RCC 7860 (cell line): ENCODE measurements around the gene RGS18.
A peak's percentile ranks its signal among the peaks of the same experiment; 100 is the strongest.
"Not testable (repeated sequence)": the region's sequence is repeated elsewhere in the genome, so short reads cannot be mapped to it uniquely, and the experiment has no call there.

Experiments
- DNase-seq: peaks from one replicate; pipeline ENCODE4 v3.0.0-alpha.2; 2015; ENCODE audit warnings: low spot score
- FAIRE-seq: peaks from 2 replicates; lab custom pipeline; 2012; peaks lifted over from hg19 to GRCh38; lab: Jason Lieb, UNC

RGS18 gene

GRCh38 chr1:192158181-192158580, at the start of gene RGS18:
Gene RGS18 (plus strand): TSS chr1:192158462. CDS start chr1:192158638, 176 bp downstream.
- DNase-seq (no peak), FAIRE-seq (no peak)

DNA sequence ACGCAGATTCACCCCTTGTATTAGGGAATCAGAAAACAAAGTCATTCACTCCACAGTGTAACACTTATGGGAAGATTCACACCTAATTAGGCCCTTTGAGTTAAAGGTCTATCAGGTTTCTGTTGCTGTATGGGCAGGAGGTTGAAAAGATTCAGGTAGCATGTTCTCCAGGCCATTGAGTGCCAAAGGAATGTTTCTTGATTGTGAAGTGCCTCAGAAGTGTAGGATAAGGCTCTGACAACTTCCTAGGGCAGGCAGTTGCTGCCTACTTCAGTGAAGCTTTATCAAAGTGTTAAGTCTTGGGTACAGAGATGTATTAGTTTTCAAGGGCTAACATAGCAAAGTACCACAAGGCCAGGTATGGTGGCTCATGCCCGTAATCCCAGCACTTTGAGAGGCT, 48.7 kb upstream of the RGS18 start:
- DNase-seq (no peak), FAIRE-seq (no peak)

- FAIRE-seq (no peak), DNase-seq (no peak)
Observed at GRCh38 chr1:192115000-192115399, 43.3 kb upstream of the RGS18 start.

DNA sequence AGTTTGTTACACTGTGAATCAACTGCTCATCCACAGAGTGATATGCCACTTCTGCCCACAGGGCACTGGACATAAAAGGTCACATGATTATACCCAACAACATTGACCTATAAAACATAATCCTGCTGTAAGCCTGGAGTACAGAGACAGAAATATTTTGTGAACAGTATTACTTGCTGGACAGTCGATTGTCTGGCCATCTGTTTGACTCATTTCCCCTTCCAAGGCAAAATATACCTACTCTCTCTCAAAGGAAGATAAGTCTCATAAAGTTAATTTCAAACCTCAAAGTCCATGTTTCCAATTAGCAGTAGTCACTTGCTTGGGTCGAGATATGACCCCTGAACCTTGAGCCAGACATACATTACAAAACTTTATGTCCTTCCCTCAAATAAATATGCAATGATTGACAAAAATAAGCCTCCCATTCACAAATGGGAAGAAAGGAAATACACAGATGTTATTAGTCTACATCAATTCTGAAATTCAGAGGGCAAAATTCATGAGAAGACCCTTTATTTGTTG, 39.3 kb upstream of the RGS18 start:
- DNase-seq (no peak), FAIRE-seq (no peak)

- DNase-seq (no peak), FAIRE-seq (no peak)
Observed at GRCh38 chr1:192119701-192120100, 38.6 kb upstream of the RGS18 start.

- no peak for FAIRE-seq
Observed at GRCh38 chr1:192122668-192123067, 35.6 kb upstream of the RGS18 start.

DNA sequence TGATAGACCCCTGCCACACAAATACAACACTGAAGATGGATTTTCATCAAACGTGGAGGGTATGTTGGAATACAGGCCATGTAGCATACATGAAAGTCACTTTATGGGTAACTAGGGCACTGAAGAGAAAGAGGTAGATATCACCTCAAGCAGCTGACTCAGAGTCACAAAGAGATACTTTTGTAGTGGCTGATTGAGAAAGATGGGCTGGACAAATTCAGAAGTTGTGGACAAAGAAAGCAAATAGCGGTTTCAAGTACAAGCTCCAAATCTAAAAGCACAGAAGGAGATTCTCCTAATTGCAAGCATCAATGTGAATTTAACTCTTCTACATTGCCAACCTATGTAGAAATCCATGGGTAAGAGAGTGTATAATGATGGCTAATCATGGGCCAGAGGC, 35.0 kb upstream of the RGS18 start:
- FAIRE-seq (no peak), DNase-seq (no peak)

More at GRCh38 chr1:192122668-192123067, 35.6 kb upstream of the RGS18 start:
- no peak for DNase-seq

- DNase-seq (no peak), FAIRE-seq (no peak)
Observed at GRCh38 chr1:192126030-192126619, 32.1 kb upstream of the RGS18 start.

DNA sequence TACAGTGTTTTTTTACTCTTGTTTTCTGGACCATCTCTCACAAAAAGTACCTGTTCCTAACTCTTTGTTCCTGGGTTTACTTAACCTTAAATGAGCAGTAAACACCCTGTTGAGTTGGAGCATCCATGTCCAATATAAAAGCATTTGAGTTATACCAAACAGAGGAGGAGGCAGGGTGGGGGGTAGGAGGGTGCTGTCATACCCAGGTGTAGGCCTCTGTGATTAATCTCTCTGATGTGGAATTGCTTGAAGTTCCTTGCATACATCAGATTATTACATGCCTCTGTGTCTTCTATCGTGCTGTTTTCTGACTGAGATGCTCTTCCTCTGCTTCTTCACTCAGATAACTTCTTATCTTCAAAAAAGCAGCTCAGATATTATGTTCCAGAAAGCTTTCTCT, 28.1 kb upstream of the RGS18 start:
- DNase-seq (no peak), FAIRE-seq (no peak)

DNA sequence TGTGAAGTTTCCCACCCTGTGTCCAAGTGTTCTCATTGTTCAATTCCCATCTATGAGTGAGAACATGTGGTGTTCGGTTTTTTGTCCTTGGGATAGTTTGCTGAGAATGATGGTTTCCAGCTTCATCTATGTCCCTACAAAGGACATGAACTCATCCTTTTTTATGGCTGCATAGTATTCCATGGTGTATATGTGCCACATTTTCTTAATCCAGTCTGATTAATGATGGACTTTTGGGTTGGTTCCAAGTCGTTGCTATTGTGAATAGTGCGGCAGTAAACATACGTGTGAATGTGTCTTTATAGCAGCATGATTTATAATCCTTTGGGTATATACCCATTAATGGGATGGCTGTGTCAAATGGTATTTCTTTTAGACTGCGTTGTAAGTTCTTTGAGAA, 27.4 kb upstream of the RGS18 start:
- DNase-seq, FAIRE-seq: not testable (repeated sequence)

DNA sequence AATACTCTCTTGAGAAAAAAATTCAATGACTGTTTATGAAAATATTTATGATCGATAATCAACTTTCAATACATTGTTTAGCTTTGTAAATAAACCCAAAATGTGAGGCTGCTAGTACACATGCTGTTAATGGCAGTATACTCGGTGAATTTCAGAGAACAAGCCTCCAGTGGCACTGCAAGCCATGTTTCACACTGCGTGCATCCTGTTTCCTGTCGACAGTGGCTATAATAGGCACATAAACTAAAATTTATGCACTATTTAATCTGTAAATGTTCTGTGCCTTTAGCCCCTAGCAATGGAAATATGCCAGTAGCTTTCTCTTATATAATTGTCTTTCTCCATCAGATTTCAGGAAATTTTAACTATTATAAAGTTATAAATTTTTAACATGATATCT, 26.3 kb upstream of the RGS18 start:
- no peak for DNase-seq
- FAIRE-seq: no peak

DNA sequence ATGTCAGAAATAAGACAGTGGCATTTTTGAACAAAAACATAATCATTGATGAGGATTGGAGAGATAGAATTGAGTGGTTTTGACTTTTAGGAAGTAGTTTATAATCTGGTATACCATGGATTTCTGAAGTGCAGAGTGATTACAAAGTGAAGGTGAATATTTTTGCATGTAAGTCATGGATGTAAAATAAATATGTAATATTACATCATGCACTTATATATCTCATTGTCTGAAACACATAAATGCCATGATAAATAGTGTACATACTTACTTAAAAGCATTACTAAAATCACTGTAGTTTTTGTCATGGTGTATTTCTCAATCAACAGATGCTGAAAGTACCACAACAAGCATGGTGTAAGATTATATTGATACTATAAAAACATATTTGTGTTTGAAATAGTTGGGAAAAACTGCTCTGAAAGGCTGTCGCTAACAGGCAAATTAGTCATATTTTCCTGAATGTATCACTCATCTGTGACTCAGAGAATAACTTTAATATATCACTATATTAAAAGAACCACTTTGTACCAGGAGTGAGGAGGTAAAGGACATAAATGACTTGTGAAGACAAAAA, 24.8 kb upstream of the RGS18 start:
- DNase-seq: peak; percentile 33
- FAIRE-seq: peak; percentile 59

- no peak for DNase-seq
- no peak for FAIRE-seq
Observed at GRCh38 chr1:192140382-192140781, 17.9 kb upstream of the RGS18 start.

- FAIRE-seq: no peak
Observed at GRCh38 chr1:192147221-192147620, 11.0 kb upstream of the RGS18 start.

DNA sequence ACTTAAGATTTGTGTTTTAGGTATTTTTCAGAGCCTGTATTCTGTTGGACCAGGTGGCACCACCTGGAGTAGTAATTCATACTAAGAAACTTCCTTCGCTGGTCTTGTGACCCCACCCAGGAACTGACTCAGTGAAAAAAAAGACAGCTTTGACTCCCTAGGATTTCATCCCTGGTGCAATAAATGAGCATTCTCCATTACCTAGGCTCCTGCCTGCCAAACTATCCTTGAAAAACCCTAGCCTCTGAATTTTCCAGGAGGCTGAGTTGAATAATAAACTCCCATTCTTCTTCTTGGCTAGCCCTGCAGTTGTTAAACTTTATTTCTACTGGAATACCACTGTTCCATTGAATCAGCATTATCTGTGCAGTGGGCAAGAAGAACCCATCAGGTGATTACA, 10.6 kb upstream of the RGS18 start:
- FAIRE-seq: no peak
- no peak for DNase-seq

More at GRCh38 chr1:192147221-192147620, 11.0 kb upstream of the RGS18 start:
- no peak for DNase-seq

GRCh38 chr1:192151176-192151575, 7.1 kb upstream of the RGS18 start:
- no peak for FAIRE-seq

GRCh38 chr1:192153276-192153675, 5.0 kb upstream of the RGS18 start:
- peak; percentile 74 for DNase-seq
- peak; percentile 82 for FAIRE-seq

More at GRCh38 chr1:192151176-192151575, 7.1 kb upstream of the RGS18 start:
- DNase-seq: no peak

DNA sequence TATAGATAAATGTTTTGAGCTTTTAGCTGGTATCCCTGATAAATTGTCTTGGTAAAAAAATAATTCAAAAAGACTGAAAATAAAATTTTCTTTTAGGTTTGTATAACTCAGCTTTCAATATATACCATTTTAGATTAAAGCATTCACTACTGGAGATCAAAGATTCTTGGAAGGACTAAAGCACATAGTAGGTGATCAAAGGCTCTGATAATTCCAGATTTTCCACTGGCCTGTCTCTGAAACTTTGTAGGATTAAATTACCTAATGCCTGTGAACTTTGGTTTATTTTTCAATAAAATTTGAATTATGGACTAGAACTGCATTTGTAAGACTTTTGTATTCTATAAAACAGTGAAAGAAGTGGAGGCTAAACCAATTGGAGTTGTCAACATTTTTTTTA, 1.2 kb upstream of the RGS18 start:
- FAIRE-seq: no peak
- DNase-seq: no peak

- DNase-seq (no peak), FAIRE-seq (no peak)
Observed at GRCh38 chr1:192159014-192159413, 752 bp downstream of the RGS18 start.

- DNase-seq: no peak
- peak; percentile 34 for FAIRE-seq
Observed at GRCh38 chr1:192159781-192160180, 1.5 kb downstream of the RGS18 start.

DNA sequence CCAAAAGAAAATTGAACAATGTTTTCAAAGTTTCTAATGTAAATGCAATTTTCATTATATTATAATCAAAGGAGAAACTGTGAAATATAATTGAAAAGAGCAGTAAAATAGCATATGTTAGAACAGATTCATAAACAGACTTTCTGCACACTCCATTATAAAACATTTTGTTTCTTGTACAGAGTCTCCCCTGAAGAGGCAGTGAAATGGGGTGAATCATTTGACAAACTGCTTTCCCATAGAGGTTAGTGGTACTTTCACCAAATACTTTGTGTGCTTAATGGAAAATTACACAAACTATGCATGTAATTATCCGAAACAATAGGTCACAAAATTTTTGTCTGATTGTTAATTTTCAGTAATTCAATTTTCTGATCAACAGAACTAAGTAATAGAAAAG, 1.9 kb downstream of the RGS18 start:
- no peak for DNase-seq
- FAIRE-seq: no peak

GRCh38 chr1:192161976-192162375, 3.7 kb downstream of the RGS18 start:
- FAIRE-seq (no peak), DNase-seq (no peak)

GRCh38 chr1:192162376-192162775, 4.1 kb downstream of the RGS18 start:
- FAIRE-seq (no peak), DNase-seq (no peak)
